ENCODE data around the gene CCHCR1. TPM values are rescaled to one million over a fixed set of nuclear protein-coding genes. Genes with fewer than 3 reads are reported as not detected.

Gene CCHCR1
- total and polyA plus RNA-seq, 2 experiments from 2014 or later = 6.1 to 8.9 TPM

DNA sequence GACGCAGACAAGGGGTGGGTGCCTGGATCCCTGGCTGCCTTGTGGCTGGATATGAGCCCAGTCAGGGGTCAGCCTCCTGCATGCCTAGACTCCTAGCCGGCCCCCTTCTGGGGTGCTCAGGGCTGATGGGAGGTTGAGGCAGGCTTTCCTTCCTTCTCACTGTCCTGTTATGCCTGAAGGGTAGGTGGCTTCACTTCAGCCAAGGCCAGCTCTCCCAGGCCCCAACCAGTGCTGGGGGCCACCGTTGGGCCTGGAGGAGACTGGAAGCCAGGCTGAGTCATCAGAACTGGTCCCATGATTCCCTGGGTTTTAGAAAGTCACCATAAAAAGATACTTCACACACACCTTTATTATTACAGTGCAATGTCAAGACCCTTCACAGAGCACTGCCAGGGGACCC, 15.8 kb upstream of the CCHCR1 start:
- TF ChIP-seq EZH2 (IDR thresholded peaks at IDR 0.05; ENCODE audit: borderline replicate concordance) (no peak), EZH2phosphoT487 (IDR thresholded peaks at IDR 0.05; ENCODE audit: low read depth, severe bottlenecking, unreplicated experiment) (no peak)
- TF ChIP-seq, protein P1, sequence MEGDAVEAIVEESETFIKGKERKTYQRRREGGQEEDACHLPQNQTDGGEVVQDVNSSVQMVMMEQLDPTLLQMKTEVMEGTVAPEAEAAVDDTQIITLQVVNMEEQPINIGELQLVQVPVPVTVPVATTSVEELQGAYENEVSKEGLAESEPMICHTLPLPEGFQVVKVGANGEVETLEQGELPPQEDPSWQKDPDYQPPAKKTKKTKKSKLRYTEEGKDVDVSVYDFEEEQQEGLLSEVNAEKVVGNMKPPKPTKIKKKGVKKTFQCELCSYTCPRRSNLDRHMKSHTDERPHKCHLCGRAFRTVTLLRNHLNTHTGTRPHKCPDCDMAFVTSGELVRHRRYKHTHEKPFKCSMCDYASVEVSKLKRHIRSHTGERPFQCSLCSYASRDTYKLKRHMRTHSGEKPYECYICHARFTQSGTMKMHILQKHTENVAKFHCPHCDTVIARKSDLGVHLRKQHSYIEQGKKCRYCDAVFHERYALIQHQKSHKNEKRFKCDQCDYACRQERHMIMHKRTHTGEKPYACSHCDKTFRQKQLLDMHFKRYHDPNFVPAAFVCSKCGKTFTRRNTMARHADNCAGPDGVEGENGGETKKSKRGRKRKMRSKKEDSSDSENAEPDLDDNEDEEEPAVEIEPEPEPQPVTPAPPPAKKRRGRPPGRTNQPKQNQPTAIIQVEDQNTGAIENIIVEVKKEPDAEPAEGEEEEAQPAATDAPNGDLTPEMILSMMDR (IDR thresholded peaks at IDR 0.05; ENCODE audit: poor library complexity) = no peak
- Histone ChIP-seq H2AFZ (no peak overlapping the region), H3K27me3 (peaks cover 8% of the 10 kb centered on the region), H3K9me2 (replicated peaks; ENCODE audit: insufficient read depth) (no peaks in the 10 kb centered on the region), H4K20me1 (ENCODE audit: insufficient read depth, poor library complexity, severe bottlenecking) (no peaks in the 10 kb centered on the region), H3K4me2 (no peak overlapping the region), H3K79me2 (no peaks in the 10 kb centered on the region), H3K27ac (no peak overlapping the region), H3K4me3 (no peak overlapping the region), H3K4me1 (ENCODE audit: insufficient read depth) (no peaks in the 10 kb centered on the region), H3K36me3 (replicated peaks; ENCODE audit: insufficient read depth, low read depth) (no peaks in the 10 kb centered on the region), H3K9me3 (ENCODE audit: low read depth) (no peaks in the 10 kb centered on the region)
- WGBS (ENCODE audit: low lambda C conversion rate, missing lambda C conversion rate) = 54% methylated on average over 3 of the region's 3 CpGs
- no peak for DNase-seq (ENCODE audit: low spot score)

DNA sequence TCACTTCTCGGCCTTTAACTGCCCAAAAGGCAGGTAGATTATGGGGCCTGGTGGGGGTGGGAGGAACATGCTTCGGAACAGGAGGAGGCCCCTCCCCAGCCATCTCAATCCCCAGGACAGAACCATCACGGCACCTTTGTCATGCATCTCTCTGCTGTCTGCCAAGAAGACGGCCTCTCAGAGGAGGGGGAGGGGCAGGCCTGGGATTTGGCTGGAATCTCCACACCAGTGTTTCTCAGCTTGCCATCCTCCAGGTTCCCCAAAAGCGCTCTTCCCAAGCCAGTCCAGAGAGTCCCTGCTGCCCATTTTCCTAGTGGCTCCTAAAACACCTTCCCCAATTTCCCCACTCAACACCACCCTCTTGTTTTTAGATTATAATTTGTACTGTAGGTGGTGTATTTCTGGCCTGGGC, 15.4 kb upstream of the CCHCR1 start:
- Histone ChIP-seq H2AFZ (no peak overlapping the region), H3K9me2 (replicated peaks; ENCODE audit: insufficient read depth) (no peaks in the 10 kb centered on the region), H3K79me2 (no peaks in the 10 kb centered on the region), H3K9me3 (ENCODE audit: low read depth) (no peaks in the 10 kb centered on the region), H4K20me1 (ENCODE audit: insufficient read depth, poor library complexity, severe bottlenecking) (no peaks in the 10 kb centered on the region), H3K4me1 (ENCODE audit: insufficient read depth) (no peaks in the 10 kb centered on the region), H3K4me3 (no peak overlapping the region), H3K27ac (no peak overlapping the region), H3K27me3 (peaks cover 8% of the 10 kb centered on the region), H3K36me3 (replicated peaks; ENCODE audit: insufficient read depth, low read depth) (no peaks in the 10 kb centered on the region), H3K4me2 (no peak overlapping the region)
- WGBS (ENCODE audit: low lambda C conversion rate, missing lambda C conversion rate) = 61% methylated on average over 5 of the region's 5 CpGs
- no peak for TF ChIP-seq EZH2 (IDR thresholded peaks at IDR 0.05; ENCODE audit: borderline replicate concordance)
- no peak for TF ChIP-seq EZH2phosphoT487 (IDR thresholded peaks at IDR 0.05; ENCODE audit: low read depth, severe bottlenecking, unreplicated experiment)
- TF ChIP-seq, protein P1 (IDR thresholded peaks at IDR 0.05; ENCODE audit: poor library complexity) = no peak
- no peak for DNase-seq (ENCODE audit: low spot score)

DNA sequence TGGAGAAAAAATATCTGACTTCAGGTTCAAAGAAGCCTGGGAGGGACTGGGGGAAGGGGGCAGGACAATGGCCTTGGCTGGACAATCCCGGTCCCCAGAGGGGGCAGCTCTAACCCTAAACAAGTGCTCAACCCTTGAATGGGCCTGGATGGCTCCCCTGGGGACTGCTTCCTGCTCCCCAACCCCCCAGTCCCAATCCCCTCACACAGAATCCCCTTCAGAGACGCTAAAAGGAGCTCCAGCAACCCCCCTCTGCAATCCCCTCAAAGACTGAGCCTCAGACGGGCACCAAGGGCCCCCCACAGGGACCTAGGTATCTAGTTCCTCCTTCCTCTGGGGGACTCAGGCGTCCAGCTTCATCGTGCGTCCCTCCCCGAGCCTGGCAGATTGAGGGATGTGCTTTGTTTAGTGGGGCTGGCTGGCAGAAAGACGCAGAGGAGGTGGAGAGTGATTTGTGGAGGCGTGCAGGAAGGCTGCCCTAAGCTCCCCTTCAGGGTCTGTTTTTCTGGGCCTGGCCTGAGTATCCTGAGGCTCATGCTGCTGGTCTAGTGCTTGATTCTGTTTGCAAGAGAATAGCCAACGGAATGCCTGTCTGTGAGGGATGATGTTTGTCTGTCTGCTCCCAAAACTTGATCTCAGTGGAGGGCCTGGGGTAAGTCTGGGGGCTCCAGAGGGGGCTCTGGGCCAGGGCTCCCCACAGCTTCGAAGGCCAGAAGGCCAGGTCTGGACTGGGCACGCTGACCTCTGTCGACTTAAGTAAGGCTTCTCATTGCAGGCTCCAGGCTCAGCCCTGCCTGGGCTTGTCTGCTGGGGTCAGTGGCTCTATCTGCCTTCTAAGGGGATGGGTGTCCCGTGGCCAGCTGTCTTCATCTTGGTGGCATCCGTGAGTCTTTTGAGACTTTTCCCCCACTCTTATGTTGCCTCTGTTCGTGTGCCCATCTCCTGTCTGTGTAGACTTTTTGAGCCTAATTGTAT, 14.6 kb upstream of the CCHCR1 start:
- Histone ChIP-seq H3K4me3 (no peak overlapping the region), H2AFZ (no peak overlapping the region), H3K9me3 (ENCODE audit: low read depth) (no peaks in the 10 kb centered on the region), H3K4me1 (ENCODE audit: insufficient read depth) (no peaks in the 10 kb centered on the region), H3K27me3 (peaks cover 8% of the 10 kb centered on the region), H3K79me2 (no peaks in the 10 kb centered on the region), H3K27ac (no peak overlapping the region), H3K36me3 (replicated peaks; ENCODE audit: insufficient read depth, low read depth) (no peaks in the 10 kb centered on the region), H3K9me2 (replicated peaks; ENCODE audit: insufficient read depth) (no peaks in the 10 kb centered on the region), H4K20me1 (ENCODE audit: insufficient read depth, poor library complexity, severe bottlenecking) (no peaks in the 10 kb centered on the region), H3K4me2 (no peak overlapping the region)
- no peak for DNase-seq (ENCODE audit: low spot score)
- TF ChIP-seq, protein P1 (IDR thresholded peaks at IDR 0.05; ENCODE audit: poor library complexity) = no peak
- 41% methylated on average over 15 of the region's 16 CpGs for WGBS (ENCODE audit: low lambda C conversion rate, missing lambda C conversion rate)

Measured in hepatocyte (in vitro differentiated cells).